WTC11 (cell line): ENCODE data around the gene RAB1A.
"Not testable (repeated sequence)": the region's sequence is repeated elsewhere in the genome, so short reads cannot be mapped to it uniquely, and the experiment has no call there.

ENCODE experiments used
- ATF3 ChIP-seq: sonication (generic); formaldehyde crosslinking; conservative IDR thresholded peaks from 2 replicates; pipeline ENCODE4 v1.8.1; 2022; ENCODE audit warnings: mild to moderate bottlenecking, missing genetic modification reagents
- CTCF ChIP-seq: fragments of 200-600 bp; IDR thresholded peaks from 2 replicates; pipeline ENCODE4 v1.8.0; 2022; ENCODE audit warnings: antibody characterized with exemption
- ESRRA ChIP-seq: sonication (generic); formaldehyde crosslinking; IDR thresholded peaks from 2 replicates; pipeline ENCODE4 v1.8.1; 2022; ENCODE audit warnings: mild to moderate bottlenecking, missing genetic modification reagents, borderline replicate concordance
- FOXJ3 ChIP-seq: sonication (generic); formaldehyde crosslinking; IDR thresholded peaks from 2 replicates; pipeline ENCODE4 v1.9.0; 2021; ENCODE audit warnings: missing genetic modification reagents, mild to moderate bottlenecking, borderline replicate concordance
- MAX ChIP-seq: sonication (generic); formaldehyde crosslinking; IDR thresholded peaks from 2 replicates; pipeline ENCODE4 v1.8.0; 2022; ENCODE audit warnings: mild to moderate bottlenecking, missing genetic modification reagents
- NR3C1 ChIP-seq: sonication (generic); formaldehyde crosslinking; conservative IDR thresholded peaks from 2 replicates; pipeline ENCODE4 v1.8.1; 2023; ENCODE audit warnings: low read depth, mild to moderate bottlenecking, missing genetic modification reagents
- SMAD3 ChIP-seq: sonication (generic); formaldehyde crosslinking; IDR thresholded peaks from 2 replicates; pipeline ENCODE4 v1.8.0; 2022; ENCODE audit warnings: missing genetic modification reagents, mild to moderate bottlenecking, borderline replicate concordance
- SP1 ChIP-seq: sonication (generic); formaldehyde crosslinking; conservative IDR thresholded peaks from 2 replicates; pipeline ENCODE4 v1.8.1; 2022; ENCODE audit warnings: missing genetic modification reagents
- TEAD1 ChIP-seq: sonication (generic); formaldehyde crosslinking; IDR thresholded peaks from 2 replicates; pipeline ENCODE4 v1.8.0; 2022; ENCODE audit warnings: mild to moderate bottlenecking, missing genetic modification reagents
- ZBTB21 ChIP-seq: sonication (generic); formaldehyde crosslinking; IDR thresholded peaks from 2 replicates; pipeline ENCODE4 v1.8.1; 2023; ENCODE audit warnings: mild to moderate bottlenecking, missing genetic modification reagents, borderline replicate concordance
- ZNF512 ChIP-seq: sonication (generic); formaldehyde crosslinking; IDR thresholded peaks from 2 replicates; pipeline ENCODE4 v1.8.1; 2022; ENCODE audit warnings: missing genetic modification reagents, borderline replicate concordance
- TF ChIP-seq, protein P1 (sequence below): fragments of 250-450 bp; sonication (Bioruptor Pico); IDR thresholded peaks from 2 replicates; pipeline ENCODE4 v1.8.0; 2021; ENCODE audit warnings: mild to moderate bottlenecking
- TF ChIP-seq, protein P2 (sequence below): sonication (generic); formaldehyde crosslinking; IDR thresholded peaks from 2 replicates; pipeline ENCODE4 v1.8.1; 2022; ENCODE audit warnings: mild to moderate bottlenecking, missing genetic modification reagents, moderate library complexity, borderline replicate concordance
- TF ChIP-seq, protein P3 (sequence below): sonication (generic); formaldehyde crosslinking; IDR thresholded peaks from 2 replicates; pipeline ENCODE4 v1.8.1; 2023; ENCODE audit warnings: mild to moderate bottlenecking, moderate library complexity, missing genetic modification reagents

GRCh38 chr2:65170611-65171477 is 40.9 kb upstream of the RAB1A start:
- not testable (repeated sequence) for TF ChIP-seq CTCF; ZNF512 (CRISPR knock-in tag); FOXJ3 (CRISPR knock-in tag); TEAD1 (CRISPR knock-in tag); ATF3 (CRISPR knock-in tag); ESRRA; SP1 (CRISPR knock-in tag); MAX (CRISPR knock-in tag); SMAD3 (CRISPR knock-in tag); NR3C1; ZBTB21
- TF ChIP-seq, protein P1, sequence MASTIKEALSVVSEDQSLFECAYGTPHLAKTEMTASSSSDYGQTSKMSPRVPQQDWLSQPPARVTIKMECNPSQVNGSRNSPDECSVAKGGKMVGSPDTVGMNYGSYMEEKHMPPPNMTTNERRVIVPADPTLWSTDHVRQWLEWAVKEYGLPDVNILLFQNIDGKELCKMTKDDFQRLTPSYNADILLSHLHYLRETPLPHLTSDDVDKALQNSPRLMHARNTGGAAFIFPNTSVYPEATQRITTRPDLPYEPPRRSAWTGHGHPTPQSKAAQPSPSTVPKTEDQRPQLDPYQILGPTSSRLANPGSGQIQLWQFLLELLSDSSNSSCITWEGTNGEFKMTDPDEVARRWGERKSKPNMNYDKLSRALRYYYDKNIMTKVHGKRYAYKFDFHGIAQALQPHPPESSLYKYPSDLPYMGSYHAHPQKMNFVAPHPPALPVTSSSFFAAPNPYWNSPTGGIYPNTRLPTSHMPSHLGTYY = not testable (repeated sequence)
- TF ChIP-seq, protein P2, sequence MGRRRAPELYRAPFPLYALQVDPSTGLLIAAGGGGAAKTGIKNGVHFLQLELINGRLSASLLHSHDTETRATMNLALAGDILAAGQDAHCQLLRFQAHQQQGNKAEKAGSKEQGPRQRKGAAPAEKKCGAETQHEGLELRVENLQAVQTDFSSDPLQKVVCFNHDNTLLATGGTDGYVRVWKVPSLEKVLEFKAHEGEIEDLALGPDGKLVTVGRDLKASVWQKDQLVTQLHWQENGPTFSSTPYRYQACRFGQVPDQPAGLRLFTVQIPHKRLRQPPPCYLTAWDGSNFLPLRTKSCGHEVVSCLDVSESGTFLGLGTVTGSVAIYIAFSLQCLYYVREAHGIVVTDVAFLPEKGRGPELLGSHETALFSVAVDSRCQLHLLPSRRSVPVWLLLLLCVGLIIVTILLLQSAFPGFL = not testable (repeated sequence)
- TF ChIP-seq, protein P3, sequence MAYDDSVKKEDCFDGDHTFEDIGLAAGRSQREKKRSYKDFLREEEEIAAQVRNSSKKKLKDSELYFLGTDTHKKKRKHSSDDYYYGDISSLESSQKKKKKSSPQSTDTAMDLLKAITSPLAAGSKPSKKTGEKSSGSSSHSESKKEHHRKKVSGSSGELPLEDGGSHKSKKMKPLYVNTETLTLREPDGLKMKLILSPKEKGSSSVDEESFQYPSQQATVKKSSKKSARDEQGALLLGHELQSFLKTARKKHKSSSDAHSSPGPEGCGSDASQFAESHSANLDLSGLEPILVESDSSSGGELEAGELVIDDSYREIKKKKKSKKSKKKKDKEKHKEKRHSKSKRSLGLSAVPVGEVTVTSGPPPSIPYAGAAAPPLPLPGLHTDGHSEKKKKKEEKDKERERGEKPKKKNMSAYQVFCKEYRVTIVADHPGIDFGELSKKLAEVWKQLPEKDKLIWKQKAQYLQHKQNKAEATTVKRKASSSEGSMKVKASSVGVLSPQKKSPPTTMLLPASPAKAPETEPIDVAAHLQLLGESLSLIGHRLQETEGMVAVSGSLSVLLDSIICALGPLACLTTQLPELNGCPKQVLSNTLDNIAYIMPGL (CRISPR knock-in tag) = not testable (repeated sequence)
